Neuronal stem cell (in vitro differentiated cells): ENCODE data around the gene MED25.

ENCODE experiments used
- DNase-seq: peaks from one replicate; pipeline ENCODE4 v3.0.0-alpha.2; 2013; ENCODE audit warnings: low spot score
- H2AFZ ChIP-seq: one replicate; pipeline ENCODE4 v1.6.1; 2013; ENCODE audit warnings: mild to moderate bottlenecking, low read length, inconsistent platforms
- H2AK5ac ChIP-seq: 2 replicates; pipeline ENCODE4 v1.6.1; 2013; ENCODE audit warnings: low read depth, mild to moderate bottlenecking, inconsistent platforms, low read length, moderate library complexity, mixed read lengths
- H2BK120ac ChIP-seq: 2 replicates; pipeline ENCODE4 v1.6.1; 2013; ENCODE audit warnings: low read depth, mild to moderate bottlenecking, inconsistent platforms, low read length, moderate library complexity, mixed read lengths
- H2BK12ac ChIP-seq: one replicate; pipeline ENCODE4 v1.6.1; 2013; ENCODE audit warnings: low read length, inconsistent platforms
- H2BK15ac ChIP-seq: 2 replicates; pipeline ENCODE4 v1.6.1; 2013; ENCODE audit warnings: mild to moderate bottlenecking, low read length, inconsistent platforms, mixed read lengths
- H2BK5ac ChIP-seq: one replicate; pipeline ENCODE4 v1.6.1; 2013; ENCODE audit warnings: inconsistent platforms, mild to moderate bottlenecking, low read length, moderate library complexity
- H3K14ac ChIP-seq: one replicate; pipeline ENCODE4 v1.6.1; 2013; ENCODE audit warnings: low read length, inconsistent platforms
- H3K18ac ChIP-seq: 2 replicates; pipeline ENCODE4 v1.6.1; 2013; ENCODE audit warnings: low read length, inconsistent platforms
- H3K23ac ChIP-seq: 2 replicates; pipeline ENCODE4 v1.6.1; 2013; ENCODE audit warnings: low read depth, mild to moderate bottlenecking, mixed read lengths, low read length, inconsistent platforms; ENCODE audit not compliant: poor library complexity
- H3K27ac ChIP-seq: replicated peaks from 3 replicates; pipeline ENCODE4 v1.5.1; 2013; ENCODE audit warnings: low read length, inconsistent platforms
- H3K27me3 ChIP-seq, 3 experiments: 2 replicates each; pipeline ENCODE4 v1.6.1; 2013; ENCODE audit warnings: low read length in 3 of 3, mild to moderate bottlenecking in 2 of 3, inconsistent platforms in 1 of 3, low read depth in 1 of 3, mixed read lengths in 1 of 3, moderate library complexity in 1 of 3; ENCODE audit not compliant: control insufficient read depth in 3 of 3, insufficient read depth in 3 of 3
- H3K36me3 ChIP-seq, 2 donors: replicated peaks in 1 of 2; 2 replicates each; pipeline ENCODE4 v1.6.1; 2013; ENCODE audit warnings: low read length in 2 of 2; ENCODE audit not compliant: control insufficient read depth in 2 of 2, insufficient read depth in 2 of 2
- H3K4ac ChIP-seq: 2 replicates; pipeline ENCODE4 v1.6.1; 2013; ENCODE audit warnings: inconsistent platforms, mild to moderate bottlenecking, low read length, moderate library complexity
- H3K4me1 ChIP-seq, 2 donors: 1 replicate in 1 of 2; 2 replicates in 1 of 2; pipeline ENCODE4 v1.6.1; 2013; ENCODE audit warnings: low read length in 2 of 2, low read depth in 1 of 2; ENCODE audit not compliant: control insufficient read depth in 2 of 2, insufficient read depth in 1 of 2
- H3K4me2 ChIP-seq: one replicate; pipeline ENCODE4 v1.6.1; 2013; ENCODE audit warnings: mild to moderate bottlenecking, low read length, inconsistent platforms; ENCODE audit not compliant: insufficient read depth, poor library complexity, severe bottlenecking
- H3K4me3 ChIP-seq, 2 donors: 2 replicates each; pipeline ENCODE4 v1.5.1; 2013; ENCODE audit warnings: low read length in 2 of 2, mild to moderate bottlenecking in 2 of 2, inconsistent platforms in 1 of 2, moderate library complexity in 1 of 2
- H3K79me1 ChIP-seq: one replicate; pipeline ENCODE4 v1.6.1; 2013; ENCODE audit warnings: low read depth, mild to moderate bottlenecking, inconsistent platforms, low read length, moderate library complexity
- H3K9ac ChIP-seq: one replicate; pipeline ENCODE4 v1.6.1; 2013; ENCODE audit warnings: mild to moderate bottlenecking, low read depth, low read length, inconsistent platforms; ENCODE audit not compliant: poor library complexity
- H3K9me3 ChIP-seq, 2 donors: replicated peaks in 1 of 2; 2 replicates each; pipeline versions ENCODE3 to v1.6.1; 2013; ENCODE audit warnings: low read length in 2 of 2, mild to moderate bottlenecking in 2 of 2, inconsistent platforms in 1 of 2, low read depth in 1 of 2, mixed read lengths in 1 of 2, moderate library complexity in 1 of 2; ENCODE audit not compliant: control insufficient read depth in 2 of 2, insufficient read depth in 1 of 2
- H4K8ac ChIP-seq: one replicate; pipeline ENCODE4 v1.6.1; 2013; ENCODE audit warnings: low read depth, mild to moderate bottlenecking, inconsistent platforms, low read length, moderate library complexity
- H4K91ac ChIP-seq: one replicate; pipeline ENCODE4 v1.6.1; 2013; ENCODE audit warnings: low read length, low read depth, mild to moderate bottlenecking, inconsistent platforms; ENCODE audit not compliant: poor library complexity
- WGBS, 2 donors: extraction: QIAGEN DNeasy Blood & Tissue Kit; methylation state at CpG; one replicate each; pipeline ENCODE4 v1.1.7; 2013; ENCODE audit warnings: missing lambda C conversion rate in 2 of 2, mixed read lengths in 1 of 2; ENCODE audit not compliant: insufficient read length in 2 of 2, insufficient replicate concordance in 1 of 2; ENCODE audit errors: extremely low coverage in 2 of 2; 5-methylcytosine and 5-hydroxymethylcytosine counted together

The MED25 gene

DNA sequence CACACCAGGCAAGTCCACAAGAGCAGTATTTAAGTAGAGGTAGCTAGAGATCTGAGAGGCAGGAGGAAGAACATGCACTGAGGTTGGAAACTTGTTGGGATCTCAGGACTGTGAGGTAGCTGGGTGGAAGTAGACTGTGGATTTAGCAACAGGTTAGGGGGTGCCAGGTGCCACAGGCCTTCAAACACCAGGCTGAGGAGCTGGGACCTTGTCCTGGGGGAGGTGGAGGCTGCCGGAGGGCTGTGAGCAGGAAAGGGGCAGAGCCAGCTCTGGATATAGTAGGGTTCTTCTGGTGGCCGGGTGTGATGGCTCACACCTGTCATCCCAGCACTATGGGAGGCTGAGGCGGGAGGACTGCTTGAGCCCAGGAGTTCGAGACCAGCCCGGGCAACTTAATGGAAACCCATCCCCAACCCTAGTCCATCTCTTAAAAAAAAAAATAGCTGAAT lies 8.1 kb upstream of the MED25 start:
- Histone ChIP-seq H4K91ac (no peak overlapping the region), H2BK120ac (no peak overlapping the region), H3K4me3 (peak overlapping the region in 1 of 2 donors; percentile 15), H4K8ac (no peak overlapping the region), H3K79me1 (peaks cover 3% of the 10 kb centered on the region), H3K4ac (no peak overlapping the region), H3K23ac (no peak overlapping the region), H3K9ac (no peak overlapping the region), H2BK12ac (no peak overlapping the region), H3K27ac (no peak overlapping the region), H2AFZ (no peak overlapping the region), H2BK15ac (no peak overlapping the region), H3K27me3 (no peaks in the 10 kb centered on the region), H2AK5ac (peak overlapping the region; percentile 9), H3K36me3 (peaks cover 13 to 37% of the 10 kb centered on the region in 2 donors), H3K9me3 (peaks cover 0 to 2% of the 10 kb centered on the region in 2 donors), H2BK5ac (peak overlapping the region; percentile 1), H3K14ac (no peak overlapping the region), H3K4me2 (no peak overlapping the region), H3K4me1 (peaks cover 6 to 19% of the 10 kb centered on the region in 2 donors), H3K18ac (no peak overlapping the region)
- WGBS, 2 donors, result no CpG with 5 or more reads among the region's 5 CpGs
- no peak for DNase-seq

DNA sequence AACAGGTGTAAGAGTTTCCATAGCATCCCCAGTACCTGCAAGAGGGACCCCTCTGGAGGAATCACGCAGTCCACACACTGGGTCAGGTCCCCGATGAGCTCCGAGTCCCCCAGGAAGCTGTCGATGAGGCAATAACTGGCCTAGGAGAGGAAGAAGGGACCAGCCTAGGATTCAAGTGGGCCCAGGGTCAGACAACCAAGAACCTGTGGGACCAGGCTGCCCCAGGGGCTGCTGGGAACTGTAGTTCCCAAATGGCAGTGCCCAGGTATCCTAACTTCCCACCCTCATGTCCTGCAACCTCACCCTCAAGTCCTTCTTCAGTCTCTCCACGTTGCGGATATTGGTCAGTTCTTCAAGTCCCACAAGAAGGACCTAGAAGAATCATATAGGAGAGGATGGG lies 6.8 kb upstream of the MED25 start:
- Histone ChIP-seq H2BK5ac (no peak overlapping the region), H2BK120ac (no peak overlapping the region), H3K79me1 (peaks cover 3% of the 10 kb centered on the region), H3K14ac (no peak overlapping the region), H3K23ac (no peak overlapping the region), H3K4me3 (no peak overlapping the region), H2AK5ac (no peak overlapping the region), H3K4ac (no peak overlapping the region), H3K4me2 (no peak overlapping the region), H3K27me3 (no peaks in the 10 kb centered on the region), H3K27ac (no peak overlapping the region), H3K9me3 (peaks cover 0 to 2% of the 10 kb centered on the region in 2 donors), H4K8ac (no peak overlapping the region), H3K9ac (no peak overlapping the region), H2BK15ac (no peak overlapping the region), H3K4me1 (peaks cover 6 to 19% of the 10 kb centered on the region in 2 donors), H2BK12ac (no peak overlapping the region), H2AFZ (no peak overlapping the region), H3K36me3 (peaks cover 9 to 25% of the 10 kb centered on the region in 2 donors), H4K91ac (no peak overlapping the region), H3K18ac (no peak overlapping the region)
- DNase-seq, result no peak
- WGBS, 2 donors, result no CpG with 5 or more reads among the region's 6 CpGs

DNA sequence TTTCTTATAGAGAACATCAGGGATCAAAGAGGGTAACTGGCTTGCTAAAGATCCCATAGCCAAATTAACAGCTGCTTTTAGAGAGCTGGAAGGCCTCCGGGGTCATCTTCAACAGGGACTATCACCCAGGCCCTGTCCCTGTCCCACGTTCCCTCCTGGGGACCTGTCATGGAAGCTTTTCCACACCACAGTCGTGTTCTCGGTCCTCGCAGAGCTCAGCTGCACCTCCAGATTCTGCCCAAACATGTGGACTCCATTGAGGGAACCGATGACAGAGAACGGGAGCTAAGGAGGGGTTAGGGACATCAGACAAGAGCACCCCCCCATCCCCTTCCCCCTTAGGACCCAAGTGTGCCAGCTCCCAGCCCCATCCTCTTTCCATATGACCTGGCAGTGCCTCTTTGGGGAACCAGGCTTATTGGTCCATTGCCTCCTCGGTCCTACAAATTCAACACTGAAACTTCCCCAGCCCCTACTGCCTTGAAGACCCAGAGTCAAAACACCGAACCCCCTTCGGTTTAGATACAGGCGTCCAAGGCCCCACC lies 5.6 kb upstream of the MED25 start:
- Histone ChIP-seq H3K18ac (peak overlapping the region; percentile 98), H2AFZ (peak overlapping the region; percentile 87), H3K36me3 (peaks cover 2 to 18% of the 10 kb centered on the region in 2 donors), H3K4me3 (peak overlapping the region; percentile 64 to 97), H4K91ac (peak overlapping the region; percentile 89), H2AK5ac (peak overlapping the region; percentile 95), H2BK12ac (no peak overlapping the region), H3K14ac (peak overlapping the region; percentile 50), H3K23ac (peak overlapping the region; percentile 17), H3K9ac (peak overlapping the region; percentile 93), H2BK120ac (no peak overlapping the region), H3K9me3 (peaks cover 0 to 2% of the 10 kb centered on the region in 2 donors), H4K8ac (no peak overlapping the region), H3K27me3 (no peaks in the 10 kb centered on the region), H3K79me1 (peaks cover 3% of the 10 kb centered on the region), H2BK15ac (peak overlapping the region; percentile 95), H3K4me2 (peak overlapping the region; percentile 98), H3K27ac (peak overlapping the region; percentile 79), H3K4ac (peak overlapping the region; percentile 78), H2BK5ac (peak overlapping the region; percentile 97), H3K4me1 (peaks cover 8 to 19% of the 10 kb centered on the region in 2 donors)
- no CpG with 5 or more reads among the region's 11 CpGs for WGBS, 2 donors
- DNase-seq, result no peak

DNA sequence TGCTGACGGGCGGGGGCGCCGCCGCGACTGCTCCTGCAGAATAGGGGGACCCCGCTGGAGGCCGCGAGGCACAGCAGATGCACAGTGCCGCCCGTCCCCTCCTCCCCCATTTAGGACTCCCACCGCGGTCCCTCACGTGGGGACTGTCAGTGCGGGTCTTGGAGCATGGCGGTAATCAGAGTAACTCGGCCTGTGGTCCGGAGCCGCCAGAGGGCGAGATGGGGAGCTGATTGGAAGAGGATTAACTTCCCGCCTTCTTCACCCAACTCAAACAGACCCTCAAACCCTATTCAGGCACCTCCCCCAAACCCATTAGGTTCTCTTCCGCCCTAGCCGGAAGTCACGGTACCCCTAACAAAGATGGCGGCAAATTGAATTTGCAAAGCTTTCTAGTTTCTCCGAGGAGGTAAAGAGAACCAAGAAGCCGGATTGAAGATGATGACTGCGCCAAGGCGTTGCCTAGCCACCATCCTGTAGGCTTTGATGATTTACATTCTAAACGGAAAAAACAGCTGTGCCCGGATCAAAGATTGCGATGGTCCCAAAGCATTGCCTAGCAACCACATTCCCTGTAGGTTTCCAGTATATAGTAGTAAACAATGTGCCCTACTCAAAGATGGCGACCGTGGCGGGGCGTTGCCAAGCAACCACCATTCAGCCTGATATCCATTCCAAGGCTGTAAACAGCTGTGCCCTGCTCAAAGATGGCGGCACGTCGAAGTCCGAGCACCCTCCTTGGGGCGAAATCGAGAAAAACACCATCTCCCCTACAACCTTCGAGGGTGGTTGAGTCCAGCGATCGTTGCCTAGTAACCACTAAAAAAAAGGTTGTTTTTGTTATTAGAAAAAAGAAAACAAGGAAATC lies 4.9 kb upstream of the MED25 start, which contains the start of gene FUZ:
FUZ (minus strand) TSS at position 296 of the 865 bp plus-strand sequence; CDS start at position 110, 186 bp downstream.
- peak; percentile 97 for DNase-seq
- Histone ChIP-seq H3K9me3 (peaks cover 0 to 2% of the 10 kb centered on the region in 2 donors), H2BK12ac (no peak within 1 kb of the TSS), H3K9ac (peak within 1 kb of the TSS; percentile 93), H3K36me3 (peaks cover 2 to 11% of the 10 kb centered on the region in 2 donors), H3K4me2 (peak within 1 kb of the TSS; percentile 98), H3K79me1 (peaks cover 4% of the 10 kb centered on the region), H3K18ac (peak within 1 kb of the TSS; percentile 98), H2BK120ac (no peak within 1 kb of the TSS), H3K23ac (peak within 1 kb of the TSS; percentile 17), H2BK5ac (peak within 1 kb of the TSS; percentile 97), H3K27ac (peak within 1 kb of the TSS; percentile 95), H4K8ac (no peak within 1 kb of the TSS), H2AFZ (peak within 1 kb of the TSS; percentile 87), H2AK5ac (peak within 1 kb of the TSS; percentile 95), H2BK15ac (peak within 1 kb of the TSS; percentile 95), H3K27me3 (no peaks in the 10 kb centered on the region), H3K4me3 (peak within 1 kb of the TSS; percentile 64 to 97), H3K4me1 (peaks cover 8 to 18% of the 10 kb centered on the region in 2 donors), H3K14ac (peak within 1 kb of the TSS; percentile 50), H4K91ac (peak within 1 kb of the TSS; percentile 89), H3K4ac (peak within 1 kb of the TSS; percentile 78)
- WGBS, 2 donors, result no CpG with 5 or more reads among the region's 45 CpGs
